ENCODE results near the gene PPP1R9B. TPM values are rescaled to one million over a fixed set of nuclear protein-coding genes. Genes with fewer than 3 reads are reported as not detected.
A peak's percentile ranks its signal among the peaks of the same experiment; 100 is the strongest.

PPP1R9B gene
- total RNA-seq, 1 donor from 2014 or later, result 73.6 TPM

DNA sequence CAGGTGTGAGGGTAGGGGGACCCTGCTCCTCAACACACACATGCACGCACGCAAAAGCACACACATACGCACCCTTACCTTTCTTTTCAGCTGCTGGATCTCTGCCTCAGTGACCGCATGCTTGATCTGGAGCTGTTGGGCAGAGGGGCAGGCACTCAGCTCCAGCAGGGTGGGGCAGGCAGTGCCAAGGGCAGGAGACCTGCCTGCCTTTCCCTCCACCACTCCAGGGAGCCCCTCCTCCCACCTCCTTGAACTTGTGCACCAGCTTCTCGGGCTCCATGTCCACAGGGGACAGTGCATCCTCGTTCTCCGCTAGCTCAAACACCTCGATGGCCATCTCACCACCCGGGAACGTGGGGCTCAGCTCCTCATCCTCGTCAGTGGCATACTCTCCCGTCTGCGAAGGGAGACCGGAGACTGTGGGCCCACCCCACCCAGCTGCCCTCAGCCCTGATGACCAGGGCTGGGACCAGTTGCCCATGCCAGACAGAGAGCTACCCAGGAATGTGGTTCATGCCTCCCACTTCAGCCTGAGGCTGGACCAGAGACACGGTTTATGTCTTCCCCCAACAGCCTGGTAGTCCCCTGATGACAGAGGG is 11.2 kb downstream of the PPP1R9B start:
- no peak overlapping the region for H3K4me2 ChIP-seq (ENCODE audit: low read length)
- Mint-ChIP-seq H3K27me3 (ENCODE audit: low read depth, unreplicated experiment) (no peaks in the 10 kb centered on the region), H3K9me3 (ENCODE audit: unreplicated experiment) (no peaks in the 10 kb centered on the region), H3K36me3 (ENCODE audit: low read depth, unreplicated experiment) (peaks cover 62% of the 10 kb centered on the region), H3K4me3 (ENCODE audit: unreplicated experiment) (no peak overlapping the region), H3K4me1 (ENCODE audit: low read depth, unreplicated experiment) (no peaks in the 10 kb centered on the region), H3K27ac (ENCODE audit: unreplicated experiment) (no peak overlapping the region)
- no peaks in the 10 kb centered on the region for H3K9me3 ChIP-seq (ENCODE audit: insufficient read depth, low read depth, low read length)
- no peak overlapping the region for H3K4me3 ChIP-seq (ENCODE audit: insufficient read depth, low read depth, low read length)
- peaks cover 94% of the 10 kb centered on the region for H4K20me1 ChIP-seq (ENCODE audit: insufficient read depth, low read length)
- H3K36me3 ChIP-seq (ENCODE audit: insufficient read depth, low read length), result peaks cover 45% of the 10 kb centered on the region
- no peak overlapping the region for H3K27ac ChIP-seq (ENCODE audit: low read depth, low read length)
- H3K9ac ChIP-seq (ENCODE audit: low read length), result no peak overlapping the region
- H3K79me2 ChIP-seq (ENCODE audit: insufficient read depth, low read length), result peaks cover 51% of the 10 kb centered on the region
- DNase-seq (ENCODE audit: low read depth) (no peak), FAIRE-seq (no peak)
- TF ChIP-seq, protein P1, sequence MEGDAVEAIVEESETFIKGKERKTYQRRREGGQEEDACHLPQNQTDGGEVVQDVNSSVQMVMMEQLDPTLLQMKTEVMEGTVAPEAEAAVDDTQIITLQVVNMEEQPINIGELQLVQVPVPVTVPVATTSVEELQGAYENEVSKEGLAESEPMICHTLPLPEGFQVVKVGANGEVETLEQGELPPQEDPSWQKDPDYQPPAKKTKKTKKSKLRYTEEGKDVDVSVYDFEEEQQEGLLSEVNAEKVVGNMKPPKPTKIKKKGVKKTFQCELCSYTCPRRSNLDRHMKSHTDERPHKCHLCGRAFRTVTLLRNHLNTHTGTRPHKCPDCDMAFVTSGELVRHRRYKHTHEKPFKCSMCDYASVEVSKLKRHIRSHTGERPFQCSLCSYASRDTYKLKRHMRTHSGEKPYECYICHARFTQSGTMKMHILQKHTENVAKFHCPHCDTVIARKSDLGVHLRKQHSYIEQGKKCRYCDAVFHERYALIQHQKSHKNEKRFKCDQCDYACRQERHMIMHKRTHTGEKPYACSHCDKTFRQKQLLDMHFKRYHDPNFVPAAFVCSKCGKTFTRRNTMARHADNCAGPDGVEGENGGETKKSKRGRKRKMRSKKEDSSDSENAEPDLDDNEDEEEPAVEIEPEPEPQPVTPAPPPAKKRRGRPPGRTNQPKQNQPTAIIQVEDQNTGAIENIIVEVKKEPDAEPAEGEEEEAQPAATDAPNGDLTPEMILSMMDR (IDR thresholded peaks at IDR 0.05; ENCODE audit: insufficient read depth, low read depth, low read length), result no peak
- TF ChIP-seq EZH2 (IDR thresholded peaks at IDR 0.05; ENCODE audit: insufficient read depth, low read length), result peak; percentile 32
- H3K4me1 ChIP-seq (ENCODE audit: insufficient read depth, low read length), result peaks cover 9% of the 10 kb centered on the region
- H2AFZ ChIP-seq (ENCODE audit: low read depth, low read length), result no peak overlapping the region
- H3K27me3 ChIP-seq (ENCODE audit: insufficient read depth, low read length), result no peaks in the 10 kb centered on the region

DNA sequence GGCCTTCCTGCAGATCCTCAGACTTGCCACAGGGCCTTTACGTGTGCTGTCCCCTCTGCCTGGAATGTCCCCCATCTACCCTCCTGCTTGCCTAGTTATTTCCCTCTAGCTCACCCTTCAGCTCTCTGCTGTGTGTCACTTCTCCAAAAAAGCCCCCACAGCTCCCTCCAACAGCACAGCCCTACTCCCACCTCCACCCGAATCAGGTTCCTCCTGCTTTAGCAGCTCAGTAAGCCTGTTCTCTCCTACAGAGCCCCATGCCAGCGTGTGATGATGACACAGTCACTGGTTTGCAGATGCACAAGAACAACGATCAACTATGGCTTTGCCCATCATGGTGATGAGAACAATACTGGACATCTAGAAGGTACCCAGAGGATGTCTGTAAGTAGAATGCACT is 13.4 kb downstream of the PPP1R9B start:
- peaks cover 38% of the 10 kb centered on the region for H3K36me3 ChIP-seq (ENCODE audit: insufficient read depth, low read length)
- H3K9me3 ChIP-seq (ENCODE audit: insufficient read depth, low read depth, low read length), result no peaks in the 10 kb centered on the region
- TF ChIP-seq EZH2 (IDR thresholded peaks at IDR 0.05; ENCODE audit: insufficient read depth, low read length), result no peak
- TF ChIP-seq, protein P1 (IDR thresholded peaks at IDR 0.05; ENCODE audit: insufficient read depth, low read depth, low read length), result no peak
- Mint-ChIP-seq H3K9me3 (ENCODE audit: unreplicated experiment) (no peaks in the 10 kb centered on the region), H3K4me3 (ENCODE audit: unreplicated experiment) (no peak overlapping the region), H3K4me1 (ENCODE audit: low read depth, unreplicated experiment) (peaks cover 9% of the 10 kb centered on the region), H3K36me3 (ENCODE audit: low read depth, unreplicated experiment) (peaks cover 44% of the 10 kb centered on the region), H3K27ac (ENCODE audit: unreplicated experiment) (peak overlapping the region; percentile 41), H3K27me3 (ENCODE audit: low read depth, unreplicated experiment) (no peaks in the 10 kb centered on the region)
- H3K27me3 ChIP-seq (ENCODE audit: insufficient read depth, low read length), result no peaks in the 10 kb centered on the region
- H3K79me2 ChIP-seq (ENCODE audit: insufficient read depth, low read length), result peaks cover 29% of the 10 kb centered on the region
- H2AFZ ChIP-seq (ENCODE audit: low read depth, low read length), result no peak overlapping the region
- H3K4me2 ChIP-seq (ENCODE audit: low read length), result no peak overlapping the region
- H4K20me1 ChIP-seq (ENCODE audit: insufficient read depth, low read length), result peaks cover 92% of the 10 kb centered on the region
- H3K9ac ChIP-seq (ENCODE audit: low read length), result no peak overlapping the region
- DNase-seq (ENCODE audit: low read depth), result no peak
- FAIRE-seq, result no peak
- no peak overlapping the region for H3K27ac ChIP-seq (ENCODE audit: low read depth, low read length)
- no peak overlapping the region for H3K4me3 ChIP-seq (ENCODE audit: insufficient read depth, low read depth, low read length)
- H3K4me1 ChIP-seq (ENCODE audit: insufficient read depth, low read length), result peaks cover 19% of the 10 kb centered on the region

DNA sequence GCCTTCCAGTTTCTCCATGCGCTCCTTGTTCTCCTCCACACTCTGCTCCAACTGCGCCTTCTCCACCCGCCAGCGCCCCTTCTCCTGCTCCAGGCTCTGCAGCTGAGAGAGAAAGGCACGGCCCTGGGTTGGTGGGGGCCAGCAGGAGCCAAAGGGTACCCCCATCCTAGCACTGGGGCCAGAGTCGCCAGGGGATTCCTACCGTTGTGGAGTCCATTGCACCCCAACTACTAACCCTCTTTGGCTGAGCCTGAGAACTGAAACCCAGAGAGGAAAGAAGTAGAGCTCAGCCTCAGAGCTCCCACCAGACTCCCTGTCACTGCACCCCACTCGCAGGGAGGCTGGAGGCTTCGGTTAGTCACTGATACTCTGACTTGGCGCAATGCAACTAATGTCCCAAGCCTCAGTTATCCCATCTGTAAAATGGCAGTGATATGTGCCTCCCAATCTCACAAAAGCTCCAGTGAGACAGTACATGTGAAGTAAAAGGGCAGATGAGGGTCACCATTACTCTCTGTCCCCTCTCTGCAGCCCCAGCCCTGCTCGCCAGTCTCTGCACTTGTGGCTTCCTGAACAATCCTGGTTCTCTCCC is 14.3 kb downstream of the PPP1R9B start:
- H3K9me3 Mint-ChIP-seq (ENCODE audit: unreplicated experiment), result no peaks in the 10 kb centered on the region
- H3K4me1 Mint-ChIP-seq (ENCODE audit: low read depth, unreplicated experiment), result peaks cover 11% of the 10 kb centered on the region
- Histone ChIP-seq H3K9ac (ENCODE audit: low read length) (no peak overlapping the region), H3K27ac (ENCODE audit: low read depth, low read length) (no peak overlapping the region), H3K36me3 (ENCODE audit: insufficient read depth, low read length) (peaks cover 30% of the 10 kb centered on the region), H3K4me3 (ENCODE audit: insufficient read depth, low read depth, low read length) (no peak overlapping the region), H3K4me1 (ENCODE audit: insufficient read depth, low read length) (peaks cover 19% of the 10 kb centered on the region), H3K79me2 (ENCODE audit: insufficient read depth, low read length) (peaks cover 24% of the 10 kb centered on the region), H4K20me1 (ENCODE audit: insufficient read depth, low read length) (peaks cover 85% of the 10 kb centered on the region), H3K4me2 (ENCODE audit: low read length) (no peak overlapping the region), H3K27me3 (ENCODE audit: insufficient read depth, low read length) (no peaks in the 10 kb centered on the region), H3K9me3 (ENCODE audit: insufficient read depth, low read depth, low read length) (no peaks in the 10 kb centered on the region), H2AFZ (ENCODE audit: low read depth, low read length) (no peak overlapping the region)
- no peaks in the 10 kb centered on the region for H3K27me3 Mint-ChIP-seq (ENCODE audit: low read depth, unreplicated experiment)
- no peak for DNase-seq (ENCODE audit: low read depth)
- no peak overlapping the region for H3K27ac Mint-ChIP-seq (ENCODE audit: unreplicated experiment)
- no peak overlapping the region for H3K4me3 Mint-ChIP-seq (ENCODE audit: unreplicated experiment)
- no peak for FAIRE-seq
- H3K36me3 Mint-ChIP-seq (ENCODE audit: low read depth, unreplicated experiment), result peaks cover 37% of the 10 kb centered on the region
- TF ChIP-seq EZH2 (IDR thresholded peaks at IDR 0.05; ENCODE audit: insufficient read depth, low read length), result no peak
- TF ChIP-seq, protein P1 (IDR thresholded peaks at IDR 0.05; ENCODE audit: insufficient read depth, low read depth, low read length), result no peak

Measured in astrocyte (in vitro differentiated cells and primary cell).